Activated CD4-positive, alpha-beta T cell treated with anti-CD3 and anti-CD28 coated beads, Interleukin-2, amount 10 ng/mL, durations not matched to agents 24 days and 14 days (primary cell): Measurements from ENCODE around the gene CNTN2. TPM values are rescaled to one million over a fixed set of nuclear protein-coding genes. Genes with fewer than 3 reads are reported as not detected.
A peak's percentile ranks its signal among the peaks of the same experiment; 100 is the strongest.

ENCODE experiments used
- DNase-seq: peaks from one replicate; pipeline ENCODE4 v3.0.0; 2022
- H3K27ac Mint-ChIP-seq: one replicate; pipeline ENCODE4 v1.8.0; 2022; ENCODE audit warnings: mild to moderate bottlenecking, mixed read lengths
- H3K27me3 Mint-ChIP-seq: one replicate; pipeline ENCODE4 v1.8.0; 2022; ENCODE audit warnings: mixed read lengths
- H3K36me3 Mint-ChIP-seq: one replicate; pipeline ENCODE4 v1.8.0; 2022; ENCODE audit warnings: low read depth, mild to moderate bottlenecking, mixed read lengths
- H3K4me1 Mint-ChIP-seq: one replicate; pipeline ENCODE4 v1.8.0; 2021; ENCODE audit warnings: mixed read lengths
- H3K4me3 Mint-ChIP-seq: one replicate; pipeline ENCODE4 v1.8.0; 2022; ENCODE audit warnings: mild to moderate bottlenecking, moderate library complexity, mixed read lengths
- H3K9me3 Mint-ChIP-seq: one replicate; pipeline ENCODE4 v1.8.0; 2021; ENCODE audit warnings: mixed read lengths
- intact Hi-C: fragments of 100-400 bp; cut with micrococcal nuclease; formaldehyde crosslinking; loops from one replicate; pipeline ENCODE4 v1.15.1; 2023
- total RNA-seq: library from RNA; stranded (reverse); gene quantifications from 2 replicates; pipeline ENCODE4 v1.2.3, GENCODE V29; 2022

Gene CNTN2
- total RNA-seq, 1 donor from 2014 or later, result not detected

GRCh38 chr1:205076245-205076761 is 33.3 kb downstream of the CNTN2 start:
- intact Hi-C loops, result no loop called here
- Mint-ChIP-seq H3K36me3 (no peaks in the 10 kb centered on the region), H3K27me3 (no peaks in the 10 kb centered on the region), H3K4me1 (no peaks in the 10 kb centered on the region), H3K4me3 (no peak overlapping the region), H3K27ac (no peak overlapping the region), H3K9me3 (no peaks in the 10 kb centered on the region)
- no peak for DNase-seq

GRCh38 chr1:205077158-205077933 is 34.3 kb downstream of the CNTN2 start:
- no peaks in the 10 kb centered on the region for H3K27me3 Mint-ChIP-seq
- H3K4me1 Mint-ChIP-seq, result no peaks in the 10 kb centered on the region
- H3K9me3 Mint-ChIP-seq, result no peaks in the 10 kb centered on the region
- no peak overlapping the region for H3K27ac Mint-ChIP-seq
- no peak overlapping the region for H3K4me3 Mint-ChIP-seq
- no peaks in the 10 kb centered on the region for H3K36me3 Mint-ChIP-seq
- DNase-seq, result no peak
- intact Hi-C loops, result no loop called here

GRCh38 chr1:205077934-205078311 is 34.9 kb downstream of the CNTN2 start:
- Mint-ChIP-seq H3K9me3 (no peaks in the 10 kb centered on the region), H3K27ac (no peak overlapping the region), H3K4me3 (no peak overlapping the region), H3K36me3 (peaks cover 2% of the 10 kb centered on the region), H3K4me1 (no peaks in the 10 kb centered on the region), H3K27me3 (no peaks in the 10 kb centered on the region)
- intact Hi-C loops, result no loop called here
- DNase-seq, result no peak

DNA sequence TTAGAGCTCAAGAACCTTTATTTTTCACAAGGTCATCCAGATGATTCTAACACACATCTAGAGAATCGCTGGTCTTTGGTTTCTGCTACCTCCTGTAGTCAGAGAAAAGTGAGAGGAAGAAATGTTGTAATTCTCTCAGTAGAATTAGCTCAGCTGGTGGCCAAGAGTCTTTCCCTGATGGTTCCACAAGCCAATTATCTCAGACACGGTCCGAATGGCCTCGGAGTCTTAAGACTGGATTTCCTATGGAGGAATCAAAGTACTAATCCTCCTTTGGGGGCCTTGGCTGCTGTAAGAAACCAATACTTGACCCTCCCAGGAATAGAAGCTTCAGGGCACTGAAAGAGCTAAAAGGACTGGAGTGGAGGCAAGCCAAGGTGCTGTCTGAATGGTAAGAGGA is 39.4 kb downstream of the CNTN2 start:
- no peaks in the 10 kb centered on the region for H3K4me1 Mint-ChIP-seq
- H3K27ac Mint-ChIP-seq, result no peak overlapping the region

DNA sequence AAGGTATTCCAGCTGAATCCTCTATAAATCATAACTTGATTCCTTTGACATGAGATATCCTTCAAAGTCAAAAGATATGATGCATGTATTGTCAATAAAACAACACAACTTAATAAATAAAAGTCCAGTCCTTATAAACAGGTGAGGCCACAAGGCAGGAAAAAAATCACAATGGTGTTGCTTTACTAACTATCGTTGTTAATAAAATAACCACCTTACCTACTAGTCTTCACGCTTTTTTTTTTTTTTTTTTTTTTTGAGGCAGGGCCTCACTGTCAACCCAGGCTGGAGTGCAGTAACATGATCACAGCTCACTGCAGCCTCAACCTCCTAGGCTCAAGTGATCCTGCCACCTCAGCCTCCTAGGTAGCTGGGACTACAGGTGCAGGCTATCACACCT is 41.3 kb downstream of the CNTN2 start, which contains the start of gene TMEM81:
Gene TMEM81 (minus strand): TSS at position 101 of the 400 bp plus-strand sequence. CDS start 140 bp downstream, outside the sequence.
- H3K27me3 Mint-ChIP-seq, result no peaks in the 10 kb centered on the region

More for the DNA sequence above, 39.4 kb downstream of the CNTN2 start:
- no peak for DNase-seq
- peaks cover 29% of the 10 kb centered on the region for H3K36me3 Mint-ChIP-seq
- no peaks in the 10 kb centered on the region for H3K27me3 Mint-ChIP-seq
- H3K9me3 Mint-ChIP-seq, result no peaks in the 10 kb centered on the region
- intact Hi-C loops, result no loop called here
- H3K4me3 Mint-ChIP-seq, result no peak overlapping the region

DNA sequence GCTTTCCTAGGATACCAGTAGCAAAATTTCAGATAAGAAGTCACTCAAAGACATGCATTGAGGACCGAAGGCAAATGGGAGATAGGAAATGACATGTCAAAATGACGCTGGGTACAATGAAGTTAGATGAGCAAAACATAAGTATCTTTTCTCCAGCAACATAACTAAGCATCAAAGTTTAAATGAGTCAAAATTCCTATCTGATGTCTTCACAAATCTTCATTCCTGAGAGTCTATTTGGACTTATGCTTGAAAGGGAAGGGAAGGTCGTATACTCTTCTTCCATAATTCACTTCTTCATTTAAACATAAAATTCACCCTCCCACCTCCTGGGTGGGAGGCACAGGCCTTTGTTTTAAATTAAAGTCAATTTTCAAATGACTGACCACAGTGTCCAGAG is 45.3 kb downstream of the CNTN2 start:
- H3K36me3 Mint-ChIP-seq, result peaks cover 51% of the 10 kb centered on the region
- no peak overlapping the region for H3K27ac Mint-ChIP-seq
- H3K27me3 Mint-ChIP-seq, result no peaks in the 10 kb centered on the region
- H3K9me3 Mint-ChIP-seq, result no peaks in the 10 kb centered on the region
- no peak overlapping the region for H3K4me3 Mint-ChIP-seq
- no peaks in the 10 kb centered on the region for H3K4me1 Mint-ChIP-seq
- intact Hi-C loops, result no loop called here
- no peak for DNase-seq

More for the DNA sequence above, 41.3 kb downstream of the CNTN2 start, which contains the start of gene TMEM81:
- Mint-ChIP-seq H3K9me3 (no peaks in the 10 kb centered on the region), H3K36me3 (peaks cover 42% of the 10 kb centered on the region), H3K27ac (no peak within 1 kb of the TSS), H3K4me3 (no peak within 1 kb of the TSS), H3K4me1 (no peaks in the 10 kb centered on the region)
- intact Hi-C loops, result no loop called here
- DNase-seq, result no peak

DNA sequence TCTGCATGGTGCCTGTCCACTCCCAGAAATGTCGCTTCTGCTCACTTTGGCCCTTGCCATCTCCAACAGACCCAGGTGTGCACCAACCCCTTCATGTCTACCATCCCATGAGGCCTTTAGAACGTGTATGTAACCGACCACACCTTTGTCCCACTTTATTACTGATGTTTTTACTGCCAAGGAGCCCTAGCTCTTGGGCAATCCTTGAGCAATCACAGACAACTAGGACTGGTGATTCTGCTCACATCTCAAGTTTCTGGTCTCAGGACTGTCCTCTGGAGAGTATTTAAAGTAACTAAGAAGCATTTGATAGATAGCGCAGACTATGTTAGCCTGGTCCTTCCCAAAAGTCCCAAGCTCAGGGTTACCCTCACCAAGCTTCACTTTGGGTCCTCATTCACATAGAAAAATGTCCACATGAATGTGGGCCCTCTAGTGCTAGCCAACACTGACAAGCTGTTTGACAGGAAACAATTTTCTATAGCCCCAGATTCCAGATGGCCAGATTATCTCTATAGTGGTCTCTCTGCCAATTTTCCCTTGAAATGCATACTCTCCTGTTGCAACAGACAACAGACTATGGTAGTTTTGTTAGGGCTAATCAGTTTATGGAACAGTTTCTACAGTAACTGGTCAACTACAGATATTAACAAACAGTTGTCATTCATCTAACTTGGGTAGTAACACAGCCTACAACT is 48.2 kb downstream of the CNTN2 start:
- Mint-ChIP-seq H3K4me3 (no peak overlapping the region), H3K4me1 (no peaks in the 10 kb centered on the region), H3K27ac (no peak overlapping the region), H3K27me3 (no peaks in the 10 kb centered on the region), H3K36me3 (peaks cover 47% of the 10 kb centered on the region), H3K9me3 (no peaks in the 10 kb centered on the region)
- DNase-seq, result no peak
- intact Hi-C loops, result no loop called here

GRCh38 chr1:205095422-205095821 is 52.4 kb downstream of the CNTN2 start:
- Mint-ChIP-seq H3K27ac (no peak overlapping the region), H3K9me3 (no peaks in the 10 kb centered on the region), H3K27me3 (no peaks in the 10 kb centered on the region), H3K36me3 (peaks cover 63% of the 10 kb centered on the region), H3K4me1 (no peaks in the 10 kb centered on the region), H3K4me3 (no peak overlapping the region)
- intact Hi-C loops, result no loop called here
- DNase-seq, result no peak

- Mint-ChIP-seq H3K4me3 (no peak overlapping the region), H3K27ac (no peak overlapping the region), H3K36me3 (peaks cover 70% of the 10 kb centered on the region)
These were observed 55.2 kb downstream of the CNTN2 start for GRCh38 chr1:205098242-205098641.

GRCh38 chr1:205102404-205102803 is 59.4 kb downstream of the CNTN2 start:
- intact Hi-C loops, result no loop called here
- no peak overlapping the region for H3K4me3 Mint-ChIP-seq
- peaks cover 6% of the 10 kb centered on the region for H3K4me1 Mint-ChIP-seq
- H3K9me3 Mint-ChIP-seq, result no peaks in the 10 kb centered on the region
- no peak overlapping the region for H3K27ac Mint-ChIP-seq
- H3K36me3 Mint-ChIP-seq, result peaks cover 76% of the 10 kb centered on the region
- H3K27me3 Mint-ChIP-seq, result no peaks in the 10 kb centered on the region
- no peak for DNase-seq

More at GRCh38 chr1:205098242-205098641, 55.2 kb downstream of the CNTN2 start:
- Mint-ChIP-seq H3K4me1 (no peaks in the 10 kb centered on the region), H3K9me3 (no peaks in the 10 kb centered on the region), H3K27me3 (no peaks in the 10 kb centered on the region)
- no peak for DNase-seq
- intact Hi-C loops, result no loop called here

GRCh38 chr1:205107327-205107726 is 64.3 kb downstream of the CNTN2 start:
- H3K4me1 Mint-ChIP-seq, result peaks cover 9% of the 10 kb centered on the region
- intact Hi-C loops, result no loop called here
- no peak overlapping the region for H3K4me3 Mint-ChIP-seq
- H3K9me3 Mint-ChIP-seq, result no peaks in the 10 kb centered on the region
- no peak overlapping the region for H3K27ac Mint-ChIP-seq
- H3K36me3 Mint-ChIP-seq, result peaks cover 52% of the 10 kb centered on the region
- H3K27me3 Mint-ChIP-seq, result no peaks in the 10 kb centered on the region
- DNase-seq, result no peak

- intact Hi-C loops, result no loop called here
- no peaks in the 10 kb centered on the region for H3K27me3 Mint-ChIP-seq
- H3K36me3 Mint-ChIP-seq, result peaks cover 47% of the 10 kb centered on the region
- no peaks in the 10 kb centered on the region for H3K9me3 Mint-ChIP-seq
- H3K4me1 Mint-ChIP-seq, result peaks cover 9% of the 10 kb centered on the region
- peak overlapping the region; percentile 30 for H3K27ac Mint-ChIP-seq
- no peak overlapping the region for H3K4me3 Mint-ChIP-seq
- DNase-seq, result no peak
These were observed 65.5 kb downstream of the CNTN2 start for GRCh38 chr1:205108464-205108863.

GRCh38 chr1:205109269-205109668 is 66.3 kb downstream of the CNTN2 start:
- intact Hi-C loops, result no loop called here
- Mint-ChIP-seq H3K27me3 (no peaks in the 10 kb centered on the region), H3K27ac (no peak overlapping the region)

GRCh38 chr1:205109711-205110110 is 66.7 kb downstream of the CNTN2 start:
- Mint-ChIP-seq H3K27me3 (no peaks in the 10 kb centered on the region), H3K4me3 (no peak overlapping the region), H3K4me1 (peaks cover 9% of the 10 kb centered on the region), H3K9me3 (no peaks in the 10 kb centered on the region), H3K36me3 (peaks cover 43% of the 10 kb centered on the region), H3K27ac (no peak overlapping the region)
- intact Hi-C loops, result no loop called here
- no peak for DNase-seq

More at GRCh38 chr1:205109269-205109668, 66.3 kb downstream of the CNTN2 start:
- Mint-ChIP-seq H3K36me3 (peaks cover 43% of the 10 kb centered on the region), H3K9me3 (no peaks in the 10 kb centered on the region), H3K4me3 (no peak overlapping the region), H3K4me1 (peaks cover 9% of the 10 kb centered on the region)
- DNase-seq, result no peak
